Cardiac muscle cell (in vitro differentiated cells and primary cell): ENCODE results near the gene CHTF8. TPM values are rescaled to one million over a fixed set of nuclear protein-coding genes. Genes with fewer than 3 reads are reported as not detected.

ENCODE experiments used
- DNase-seq, 2 donors: peaks; one replicate each; pipeline versions ENCODE4 v3.0.0 to v3.0.0-alpha.2; 2010 to 2017; ENCODE audit warnings: low read depth in 1 of 2, low spot score in 1 of 2
- H3K27ac ChIP-seq: fragments of 200-600 bp; sonication (generic); 2 replicates; pipeline ENCODE4 v1.5.1; 2016
- H3K27me3 ChIP-seq: fragments of 200-600 bp; sonication (generic); 2 replicates; pipeline ENCODE4 v1.6.0; 2016; ENCODE audit warnings: control low read depth
- H3K36me3 ChIP-seq: fragments of 200-600 bp; sonication (generic); 2 replicates; pipeline ENCODE4 v1.5.1; 2016; ENCODE audit warnings: control low read depth
- H3K4me1 ChIP-seq: fragments of 200-600 bp; sonication (generic); 2 replicates; pipeline ENCODE4 v1.8.1; 2017; ENCODE audit warnings: low read depth, mild to moderate bottlenecking, mixed run types
- H3K4me3 ChIP-seq: fragments of 200-600 bp; sonication (generic); 2 replicates; pipeline ENCODE4 v1.5.1; 2016; ENCODE audit warnings: mild to moderate bottlenecking
- H3K9me3 ChIP-seq: fragments of 200-600 bp; sonication (generic); 2 replicates; pipeline ENCODE4 v1.5.1; 2017; ENCODE audit warnings: low read depth, mild to moderate bottlenecking, control low read depth
- CTCF ChIP-seq: IDR thresholded peaks from 2 replicates; pipeline ENCODE4 v1.5.1; 2012; ENCODE audit warnings: low read depth, mild to moderate bottlenecking, low read length
- polyA plus RNA-seq: library from polyadenylated mRNA; unstranded; fragments of >200 nt; fragmentation: Nextera tagmentation; extraction: Ambion mirVana; gene quantifications from 2 replicates; pipeline ENCODE4 v1.2.1, GENCODE V29; 2016
- total RNA-seq: library from RNA; depleted of rRNA; stranded (reverse); fragments of >200 nt; gene quantifications from 2 replicates; pipeline ENCODE4 v1.2.3, GENCODE V29; 2016

CHTF8 gene
- total and polyA plus RNA-seq, 2 experiments from 2014 or later: 74.8 to 132 TPM

DNA sequence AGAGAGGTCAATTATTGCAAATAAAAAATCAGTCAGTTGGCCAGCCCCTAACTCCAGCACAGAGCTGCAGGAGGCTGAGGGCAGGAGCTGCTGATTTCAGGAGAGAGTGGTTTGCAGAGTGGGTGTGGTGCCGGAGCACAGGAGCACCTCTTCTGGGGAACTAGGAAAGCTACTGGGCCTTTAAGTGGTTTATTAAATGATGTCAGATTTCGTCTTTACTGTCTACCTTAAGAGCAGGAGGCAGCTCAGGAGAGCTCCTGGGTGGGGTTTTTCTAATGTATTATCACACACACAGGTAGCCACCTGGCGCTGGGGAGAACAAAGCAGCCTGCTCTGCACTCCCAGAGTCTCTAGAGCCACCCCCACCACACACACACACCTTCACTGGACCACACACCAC is 38.4 kb downstream of the CHTF8 start:
- Histone ChIP-seq H3K9me3 (no peaks in the 10 kb centered on the region), H3K4me3 (no peak overlapping the region)
- no peak for TF ChIP-seq CTCF

DNA sequence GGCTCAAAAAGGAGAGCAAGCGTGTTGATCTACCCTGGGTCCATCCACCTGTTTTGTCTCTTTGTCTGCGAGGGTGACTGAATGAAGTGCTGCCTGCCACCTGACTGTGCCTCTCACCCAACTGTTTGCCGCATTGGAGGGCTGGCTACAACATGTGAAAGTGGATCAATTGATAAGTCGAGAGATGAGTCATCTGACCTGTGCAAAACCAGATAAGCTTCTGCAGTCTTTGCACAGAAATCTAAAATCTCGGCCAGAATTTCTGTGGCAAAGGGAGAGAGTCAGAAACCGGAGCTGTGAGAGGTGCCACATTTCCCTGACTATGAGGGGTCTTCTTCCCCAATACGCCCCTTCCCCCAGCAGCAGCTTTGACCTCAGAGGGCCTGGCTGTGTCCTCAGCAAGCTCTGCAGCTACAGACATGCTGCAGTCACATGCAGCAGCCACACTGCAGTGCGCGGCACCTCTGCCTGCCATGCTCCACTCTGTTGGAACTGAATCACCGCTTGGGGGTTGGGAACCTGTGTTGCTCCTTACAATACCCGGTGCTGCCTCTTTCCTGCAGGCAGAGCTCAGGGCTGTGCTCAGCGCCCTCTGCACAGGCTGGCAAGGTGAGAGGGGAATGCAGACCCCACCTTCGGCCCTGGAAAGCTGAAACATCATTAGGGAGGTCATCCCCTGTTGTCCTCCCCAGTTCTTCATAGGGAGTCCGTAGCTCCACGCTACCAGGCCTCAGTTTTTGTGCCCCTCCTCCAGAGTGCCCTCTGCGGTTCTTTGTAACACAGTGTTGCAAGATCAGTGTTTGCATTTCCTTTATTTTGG is 43.1 kb downstream of the CHTF8 start:
- Histone ChIP-seq H3K4me1 (peaks cover 15% of the 10 kb centered on the region), H3K27me3 (no peaks in the 10 kb centered on the region), H3K27ac (no peak overlapping the region), H3K9me3 (no peaks in the 10 kb centered on the region), H3K36me3 (no peaks in the 10 kb centered on the region), H3K4me3 (no peak overlapping the region)
- no peak for DNase-seq
- TF ChIP-seq CTCF: no peak

More for the DNA sequence above, 38.4 kb downstream of the CHTF8 start:
- no peak for DNase-seq
- Histone ChIP-seq H3K36me3 (no peaks in the 10 kb centered on the region), H3K27me3 (no peaks in the 10 kb centered on the region), H3K4me1 (peaks cover 6% of the 10 kb centered on the region), H3K27ac (no peak overlapping the region)

- Histone ChIP-seq H3K36me3 (no peaks in the 10 kb centered on the region), H3K9me3 (no peaks in the 10 kb centered on the region), H3K4me3 (no peak overlapping the region), H3K27me3 (no peaks in the 10 kb centered on the region), H3K27ac (no peak overlapping the region), H3K4me1 (peaks cover 16% of the 10 kb centered on the region)
- no peak for DNase-seq
- no peak for TF ChIP-seq CTCF
Observed at GRCh38 chr16:69088684-69089083, 43.7 kb downstream of the CHTF8 start.

GRCh38 chr16:69087161-69087581 is 45.2 kb downstream of the CHTF8 start:
- no peaks in the 10 kb centered on the region for H3K27me3 ChIP-seq
- no peak for TF ChIP-seq CTCF
- H3K4me3 ChIP-seq: no peak overlapping the region
- no peak overlapping the region for H3K27ac ChIP-seq
- no peaks in the 10 kb centered on the region for H3K9me3 ChIP-seq
- no peaks in the 10 kb centered on the region for H3K36me3 ChIP-seq
- DNase-seq: peak in 1 of 2 donors; percentile 36
- H3K4me1 ChIP-seq: peaks cover 16% of the 10 kb centered on the region

GRCh38 chr16:69085032-69085695 is 47.2 kb downstream of the CHTF8 start:
- Histone ChIP-seq H3K27ac (no peak overlapping the region), H3K4me1 (peaks cover 16% of the 10 kb centered on the region), H3K9me3 (no peaks in the 10 kb centered on the region), H3K36me3 (no peaks in the 10 kb centered on the region), H3K27me3 (no peaks in the 10 kb centered on the region), H3K4me3 (no peak overlapping the region)
- no peak for DNase-seq
- no peak for TF ChIP-seq CTCF
